ENCODE data around the gene CREB5. TPM values are rescaled to one million over a fixed set of nuclear protein-coding genes. Genes with fewer than 3 reads are reported as not detected.
A peak's percentile ranks its signal among the peaks of the same experiment; 100 is the strongest.

CREB5 gene
- total and polyA plus RNA-seq, 7 donors: 0.80 to 42.1 (median 4.6) TPM

DNA sequence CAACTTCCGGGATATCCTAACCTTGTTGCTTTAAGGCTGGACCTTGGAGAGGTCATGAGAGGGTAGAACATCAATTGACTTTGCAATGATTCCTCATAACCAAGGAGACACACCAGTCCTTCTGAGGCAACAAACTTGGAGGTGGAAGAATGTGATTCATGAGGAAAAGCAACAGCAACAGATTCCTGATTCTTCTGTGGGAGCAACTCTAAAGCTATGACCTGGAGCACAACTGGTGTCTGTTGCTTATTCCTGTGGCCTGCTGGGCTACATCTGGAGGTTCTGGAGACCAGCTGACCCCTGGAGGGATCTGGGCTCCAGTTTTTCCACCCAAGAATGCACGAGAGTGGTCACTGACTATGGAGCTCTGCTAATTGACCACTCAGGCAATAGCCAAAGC is 116.6 kb downstream of the CREB5 start:
- WGBS, 2 donors: 66 to 83% methylated on average over 2 of the region's 2 CpGs
- H3K9me3 ChIP-seq: no peaks in the 10 kb centered on the region
- no peak for DNase-seq
- no peaks in the 10 kb centered on the region for H3K27me3 ChIP-seq
- intact Hi-C loops (cut with DNase I): no loop called here
- H3K4me1 ChIP-seq: peaks cover 0 to 1% (median under 1%) of the 10 kb centered on the region in 4 donors
- H3K36me3 ChIP-seq: no peaks in the 10 kb centered on the region
- H3K4me3 ChIP-seq: no peak overlapping the region
- TF ChIP-seq, protein P1, sequence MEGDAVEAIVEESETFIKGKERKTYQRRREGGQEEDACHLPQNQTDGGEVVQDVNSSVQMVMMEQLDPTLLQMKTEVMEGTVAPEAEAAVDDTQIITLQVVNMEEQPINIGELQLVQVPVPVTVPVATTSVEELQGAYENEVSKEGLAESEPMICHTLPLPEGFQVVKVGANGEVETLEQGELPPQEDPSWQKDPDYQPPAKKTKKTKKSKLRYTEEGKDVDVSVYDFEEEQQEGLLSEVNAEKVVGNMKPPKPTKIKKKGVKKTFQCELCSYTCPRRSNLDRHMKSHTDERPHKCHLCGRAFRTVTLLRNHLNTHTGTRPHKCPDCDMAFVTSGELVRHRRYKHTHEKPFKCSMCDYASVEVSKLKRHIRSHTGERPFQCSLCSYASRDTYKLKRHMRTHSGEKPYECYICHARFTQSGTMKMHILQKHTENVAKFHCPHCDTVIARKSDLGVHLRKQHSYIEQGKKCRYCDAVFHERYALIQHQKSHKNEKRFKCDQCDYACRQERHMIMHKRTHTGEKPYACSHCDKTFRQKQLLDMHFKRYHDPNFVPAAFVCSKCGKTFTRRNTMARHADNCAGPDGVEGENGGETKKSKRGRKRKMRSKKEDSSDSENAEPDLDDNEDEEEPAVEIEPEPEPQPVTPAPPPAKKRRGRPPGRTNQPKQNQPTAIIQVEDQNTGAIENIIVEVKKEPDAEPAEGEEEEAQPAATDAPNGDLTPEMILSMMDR (IDR thresholded peaks at IDR 0.05): no peak
- TF ChIP-seq POLR2A (IDR thresholded peaks at IDR 0.05): no peak
- no peak for TF ChIP-seq POLR2AphosphoS5 (IDR thresholded peaks at IDR 0.05)
- no peak for TF ChIP-seq EP300 (IDR thresholded peaks at IDR 0.05)
- H3K27ac ChIP-seq: no peak overlapping the region

DNA sequence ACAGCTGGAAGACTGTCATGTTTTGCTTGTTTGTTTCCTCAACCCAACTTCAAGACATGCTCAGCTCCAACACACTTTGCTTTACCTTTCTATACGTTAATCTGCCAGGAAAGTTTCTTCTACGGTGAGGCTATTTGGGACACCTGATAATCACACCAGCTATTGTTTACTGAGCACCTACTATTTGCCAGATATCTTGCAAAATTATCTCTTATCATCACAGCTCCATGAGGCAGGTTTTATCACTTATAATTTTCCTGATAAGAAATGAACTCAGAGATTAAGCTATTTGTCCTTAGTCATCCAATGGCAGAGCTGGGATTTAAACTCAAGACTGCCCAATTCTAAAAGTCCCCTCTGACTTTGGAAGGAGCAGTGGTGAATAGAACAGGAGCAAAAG is 117.4 kb downstream of the CREB5 start:
- Histone ChIP-seq H3K4me1 (peaks cover 0 to 6% (median 2%) of the 10 kb centered on the region in 4 donors), H3K9me3 (no peaks in the 10 kb centered on the region), H3K27me3 (no peaks in the 10 kb centered on the region), H3K4me3 (no peak overlapping the region), H3K36me3 (no peaks in the 10 kb centered on the region), H3K27ac (peak overlapping the region in 1 of 4 donors; percentile 21)
- TF ChIP-seq POLR2AphosphoS5 (IDR thresholded peaks at IDR 0.05) (no peak), POLR2A (IDR thresholded peaks at IDR 0.05) (no peak), EP300 (IDR thresholded peaks at IDR 0.05) (no peak)
- DNase-seq: no peak
- intact Hi-C loops (cut with DNase I): loop anchor here (5.0 kb wide), 1 partner anchor 323 kb away; no protein-coding TSS in a partner anchor
- WGBS, 2 donors: 35 to 82% methylated on average over 2 of the region's 2 CpGs

DNA sequence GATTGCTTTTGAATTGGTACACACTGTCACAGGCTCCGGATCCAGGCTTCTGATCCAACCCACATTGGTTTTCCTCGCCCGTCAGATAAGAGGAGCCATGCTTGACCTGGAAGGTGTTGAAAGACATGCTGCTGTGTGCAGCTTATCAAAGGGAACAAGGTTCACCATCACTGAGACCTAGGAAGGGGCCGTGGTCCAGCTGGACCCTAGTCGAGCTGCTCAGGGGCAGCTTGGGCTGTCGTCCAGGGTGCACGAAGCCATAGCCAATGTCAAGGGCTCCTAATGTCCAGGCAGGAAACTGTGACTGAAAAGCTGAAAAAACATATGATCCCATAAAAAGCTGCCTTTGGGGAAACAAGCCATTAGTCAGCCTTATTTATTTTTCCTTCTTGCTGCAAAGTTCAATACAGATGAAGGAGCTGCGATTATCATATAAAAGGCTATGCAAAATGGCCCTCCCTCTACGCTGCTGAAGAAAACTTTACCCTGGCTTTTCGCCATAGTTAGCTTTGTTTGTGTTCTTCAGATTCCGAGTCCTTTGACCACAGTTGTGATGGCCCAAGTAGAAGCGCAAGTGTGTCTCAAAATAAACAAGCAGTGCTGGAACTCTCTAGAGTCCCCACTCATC is 118.0 kb downstream of the CREB5 start:
- no peak overlapping the region for H3K4me3 ChIP-seq
- H3K27ac ChIP-seq: peak overlapping the region in 1 of 4 donors; percentile 21
- no peaks in the 10 kb centered on the region for H3K27me3 ChIP-seq
- no peaks in the 10 kb centered on the region for H3K36me3 ChIP-seq
- TF ChIP-seq POLR2A (IDR thresholded peaks at IDR 0.05) (no peak), POLR2AphosphoS5 (IDR thresholded peaks at IDR 0.05) (no peak), EP300 (IDR thresholded peaks at IDR 0.05) (no peak)
- TF ChIP-seq, protein P1 (IDR thresholded peaks at IDR 0.05): no peak
- no peaks in the 10 kb centered on the region for H3K9me3 ChIP-seq
- no peak for DNase-seq
- peaks cover 0 to 6% (median 2%) of the 10 kb centered on the region in 4 donors for H3K4me1 ChIP-seq
- intact Hi-C loops (cut with DNase I): loop anchor here (5.0 kb wide), 1 partner anchor 322 kb away; no protein-coding TSS in a partner anchor
- WGBS, 2 donors: 67 to 78% methylated on average over 12 of the region's 12 CpGs

DNA sequence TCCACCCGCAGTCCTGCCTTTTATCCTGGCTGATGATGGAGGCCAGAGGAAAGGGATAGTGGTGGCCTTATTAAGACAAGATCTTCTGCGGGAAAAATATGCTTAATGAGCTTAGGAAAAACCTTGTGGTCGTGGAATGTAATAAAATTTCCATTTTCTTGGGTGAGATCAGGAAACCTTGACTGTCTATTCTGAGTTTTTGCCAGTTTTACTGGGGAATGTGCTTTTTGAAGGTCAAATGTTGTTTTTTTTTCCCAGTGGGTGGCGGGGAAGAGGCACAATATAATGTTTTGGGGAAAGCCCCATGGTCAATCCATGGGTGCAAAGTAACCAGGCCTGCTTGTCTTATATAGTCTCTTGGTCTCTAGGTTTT is 118.5 kb downstream of the CREB5 start:
- H3K4me1 ChIP-seq: peaks cover 0 to 6% (median 2%) of the 10 kb centered on the region in 4 donors
- H3K36me3 ChIP-seq: no peaks in the 10 kb centered on the region
- TF ChIP-seq POLR2AphosphoS5 (IDR thresholded peaks at IDR 0.05) (no peak), POLR2A (IDR thresholded peaks at IDR 0.05) (no peak), EP300 (IDR thresholded peaks at IDR 0.05) (no peak)
- TF ChIP-seq, protein P1 (IDR thresholded peaks at IDR 0.05): no peak
- DNase-seq: no peak
- H3K27ac ChIP-seq: no peak overlapping the region
- intact Hi-C loops (cut with DNase I): loop anchor here (5.0 kb wide), 1 partner anchor 322 kb away; no protein-coding TSS in a partner anchor
- no peaks in the 10 kb centered on the region for H3K9me3 ChIP-seq
- H3K4me3 ChIP-seq: no peak overlapping the region
- no peaks in the 10 kb centered on the region for H3K27me3 ChIP-seq
- 44 to 52% methylated on average over 4 of the region's 4 CpGs for WGBS, 2 donors

DNA sequence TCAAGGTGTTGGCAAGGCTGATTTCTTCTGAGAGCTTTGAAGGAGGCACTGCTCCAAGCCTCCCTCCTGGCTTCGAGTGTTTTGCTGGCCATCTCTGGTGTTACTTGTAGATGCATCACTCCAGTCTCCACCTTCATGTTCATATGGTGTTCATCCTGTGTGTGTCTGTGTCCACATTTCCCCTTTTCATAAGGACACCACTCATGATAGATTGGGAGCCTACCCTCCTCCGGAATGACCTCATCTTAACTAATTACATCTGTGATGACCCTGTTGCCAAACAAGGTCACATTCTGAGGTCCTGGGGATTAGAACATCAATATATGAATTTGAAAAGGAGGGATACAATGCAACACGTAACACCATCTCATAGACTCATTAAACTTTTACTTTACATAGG is 119.0 kb downstream of the CREB5 start:
- 88 to 90% methylated on average over 3 of the region's 3 CpGs for WGBS, 2 donors
- TF ChIP-seq POLR2A (IDR thresholded peaks at IDR 0.05): no peak
- no peak for TF ChIP-seq EP300 (IDR thresholded peaks at IDR 0.05)
- TF ChIP-seq POLR2AphosphoS5 (IDR thresholded peaks at IDR 0.05): no peak
- TF ChIP-seq, protein P1 (IDR thresholded peaks at IDR 0.05): no peak
- no peaks in the 10 kb centered on the region for H3K27me3 ChIP-seq
- intact Hi-C loops (cut with DNase I): loop anchor here (5.0 kb wide), 1 partner anchor 321 kb away; no protein-coding TSS in a partner anchor
- H3K4me1 ChIP-seq: peaks cover 0 to 6% (median 2%) of the 10 kb centered on the region in 4 donors
- no peak overlapping the region for H3K27ac ChIP-seq
- H3K4me3 ChIP-seq: no peak overlapping the region
- DNase-seq: no peak
- H3K9me3 ChIP-seq: no peaks in the 10 kb centered on the region
- no peaks in the 10 kb centered on the region for H3K36me3 ChIP-seq
